Thyroid gland (tissue), 4 donors: ENCODE results near the gene RFTN1.

Experiments used
- CTCF ChIP-seq, 6 experiments: fragments of 200-600 bp in 3 of 6; fragments of 450-650 bp in 3 of 6; sonication (generic) in 3 of 6; IDR thresholded peaks; one replicate each; pipeline ENCODE4 v1.5.1; 2016 to 2019; ENCODE audit warnings: antibody characterized with exemption in 6 of 6, mild to moderate bottlenecking in 2 of 6, inconsistent platforms in 1 of 6, moderate library complexity in 1 of 6
- POLR2A ChIP-seq, 2 donors: fragments of 450-650 bp; IDR thresholded peaks; one replicate each; pipeline ENCODE4 v1.6.1; 2017; ENCODE audit warnings: antibody characterized with exemption in 2 of 2, mild to moderate bottlenecking in 2 of 2, moderate library complexity in 1 of 2

GRCh38 chr3:16460886-16461285, 52.6 kb downstream of the RFTN1 start:
- no peak for TF ChIP-seq CTCF (IDR thresholded peaks at IDR 0.05)
- no peak for TF ChIP-seq POLR2A (IDR thresholded peaks at IDR 0.05)
